Bronchial epithelial cell (primary cell): Measurements from ENCODE around the gene EYA2. TPM values are rescaled to one million over a fixed set of nuclear protein-coding genes. Genes with fewer than 3 reads are reported as not detected.

Experiments used
- DNase-seq: peaks from one replicate; pipeline ENCODE4 v3.0.0-alpha.2; 2010; ENCODE audit warnings: low read depth
- FAIRE-seq: peaks from 2 replicates; lab custom pipeline; 2011; peaks lifted over from hg19 to GRCh38; lab: Jason Lieb, UNC
- H3K27me3 ChIP-seq: 2 replicates; pipeline ENCODE4 v1.5.1; 2011; ENCODE audit warnings: low read length; ENCODE audit not compliant: control insufficient read depth, insufficient read depth
- H3K36me3 ChIP-seq: 2 replicates; pipeline ENCODE4 v1.5.1; 2011; ENCODE audit warnings: low read length; ENCODE audit not compliant: control insufficient read depth, insufficient read depth
- H3K4me3 ChIP-seq: 2 replicates; pipeline ENCODE4 v1.5.1; 2011; ENCODE audit warnings: mild to moderate bottlenecking, low read depth, low read length, control low read depth
- CTCF ChIP-seq: IDR thresholded peaks from 2 replicates; pipeline ENCODE4 v1.5.1; 2011; ENCODE audit warnings: mild to moderate bottlenecking, moderate library complexity, low read length, control low read depth, inconsistent platforms; ENCODE audit not compliant: insufficient read depth, severe bottlenecking
- total RNA-seq: library from RNA; depleted of rRNA; stranded (reverse); fragments of >200 nt; gene quantifications from 2 replicates; pipeline ENCODE4 v1.2.1, GENCODE V29; 2014

The EYA2 gene
- total RNA-seq, 1 donor from 2014 or later: 8.4 TPM

DNA sequence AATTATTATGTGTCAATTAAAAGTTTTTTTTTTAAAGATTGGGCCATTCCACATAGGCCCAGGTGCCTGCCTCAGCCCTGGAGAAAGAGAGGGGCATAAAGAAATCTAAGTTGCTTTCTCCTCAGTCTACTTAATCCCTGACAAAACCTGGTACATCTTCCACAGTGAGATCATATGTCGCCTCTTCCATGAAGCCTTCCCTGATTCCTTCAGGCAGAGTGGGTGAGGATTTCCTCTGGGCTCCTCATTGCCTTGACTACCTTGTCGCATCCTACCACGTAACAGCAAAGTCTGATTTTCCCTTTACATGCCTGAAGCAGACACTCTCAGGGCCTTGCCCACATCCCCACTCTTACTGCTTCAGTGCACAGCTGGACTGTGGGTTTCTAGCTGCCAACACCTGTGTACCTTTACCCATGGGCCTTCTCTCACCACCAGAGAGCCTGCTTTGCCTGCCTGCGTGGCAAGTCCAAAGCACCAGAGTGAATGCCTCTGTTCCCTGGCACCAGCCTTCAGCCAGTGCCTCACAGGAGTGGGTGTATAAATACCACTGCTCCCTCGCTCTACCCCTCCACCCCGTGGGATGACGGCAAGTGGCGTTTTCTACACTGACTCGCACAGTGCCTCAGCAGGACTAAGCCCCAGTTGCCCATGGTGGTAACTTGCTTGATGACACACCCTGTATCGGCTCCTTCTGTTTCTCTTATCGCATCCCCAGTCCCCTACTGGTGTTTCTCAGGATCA lies 68.0 kb downstream of the EYA2 start:
- no peaks in the 10 kb centered on the region for H3K27me3 ChIP-seq
- no peak for DNase-seq
- peaks cover 3% of the 10 kb centered on the region for H3K36me3 ChIP-seq
- no peak overlapping the region for H3K4me3 ChIP-seq
- no peak for FAIRE-seq
- TF ChIP-seq CTCF: no peak

DNA sequence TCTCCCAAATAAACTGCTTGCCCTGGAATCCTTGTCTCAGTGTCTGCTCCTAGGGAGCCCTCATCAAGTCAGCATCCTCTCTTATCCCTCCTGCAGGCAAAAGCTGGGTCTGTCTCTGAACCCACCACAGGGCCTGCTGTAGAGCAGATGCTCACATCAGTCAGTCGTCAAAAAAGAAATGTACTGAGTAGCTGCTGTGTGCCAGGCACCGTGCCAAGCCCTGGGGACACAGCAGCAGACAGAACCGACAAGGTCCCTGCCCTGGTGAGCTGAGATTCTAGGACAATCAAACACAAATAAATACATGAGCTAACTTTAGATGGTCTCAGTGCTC lies 68.5 kb downstream of the EYA2 start:
- TF ChIP-seq CTCF: no peak
- Histone ChIP-seq H3K4me3 (no peak overlapping the region), H3K27me3 (no peaks in the 10 kb centered on the region), H3K36me3 (no peaks in the 10 kb centered on the region)
- no peak for FAIRE-seq
- DNase-seq: no peak

- H3K27me3 ChIP-seq: no peaks in the 10 kb centered on the region
- DNase-seq: peak; percentile 74
Measured at GRCh38 chr20:46963758-46964617, 69.3 kb downstream of the EYA2 start.

GRCh38 chr20:46964618-46965455 lies 70.2 kb downstream of the EYA2 start:
- no peak for DNase-seq
- no peak for FAIRE-seq
- Histone ChIP-seq H3K36me3 (no peaks in the 10 kb centered on the region), H3K27me3 (no peaks in the 10 kb centered on the region), H3K4me3 (no peak overlapping the region)
- no peak for TF ChIP-seq CTCF

More at GRCh38 chr20:46963758-46964617, 69.3 kb downstream of the EYA2 start:
- no peak for FAIRE-seq
- no peaks in the 10 kb centered on the region for H3K36me3 ChIP-seq
- TF ChIP-seq CTCF: no peak
- no peak overlapping the region for H3K4me3 ChIP-seq

- FAIRE-seq: no peak
- Histone ChIP-seq H3K27me3 (no peaks in the 10 kb centered on the region), H3K36me3 (no peaks in the 10 kb centered on the region), H3K4me3 (no peak overlapping the region)
- peak; percentile 84 for DNase-seq
- no peak for TF ChIP-seq CTCF
Measured at GRCh38 chr20:46965477-46965876, 70.8 kb downstream of the EYA2 start.
